ENCODE data around the gene NNT. TPM values are rescaled to one million over a fixed set of nuclear protein-coding genes. Genes with fewer than 3 reads are reported as not detected.

The NNT gene
- total RNA-seq, 1 donor from 2014 or later, result 56.3 TPM

GRCh38 chr5:43581398-43581797 is 21.6 kb upstream of the NNT start:
- Histone ChIP-seq H4K20me1 (ENCODE audit: low read depth) (no peaks in the 10 kb centered on the region), H3K9me3 (ENCODE audit: low read depth) (no peaks in the 10 kb centered on the region), H3K4me2 (no peak overlapping the region), H3K27ac (no peak overlapping the region), H2AFZ (replicated peaks) (no peak overlapping the region), H3K36me3 (no peaks in the 10 kb centered on the region), H3K4me1 (no peaks in the 10 kb centered on the region), H3K27me3 (no peaks in the 10 kb centered on the region), H3K9ac (no peak overlapping the region), H3F3A (ENCODE audit: low read depth) (no peaks in the 10 kb centered on the region), H3K4me3 (no peak overlapping the region), H3K79me2 (ENCODE audit: low read depth) (no peaks in the 10 kb centered on the region)
- Mint-ChIP-seq H3K27me3 (ENCODE audit: insufficient read depth, low read depth) (no peaks in the 10 kb centered on the region), H3K4me1 (no peaks in the 10 kb centered on the region), H3K4me3 (no peak overlapping the region), H3K27ac (no peak overlapping the region), H3K9me3 (peaks cover 7% of the 10 kb centered on the region), H3K36me3 (peaks cover 24% of the 10 kb centered on the region)
- TF ChIP-seq, protein P1, sequence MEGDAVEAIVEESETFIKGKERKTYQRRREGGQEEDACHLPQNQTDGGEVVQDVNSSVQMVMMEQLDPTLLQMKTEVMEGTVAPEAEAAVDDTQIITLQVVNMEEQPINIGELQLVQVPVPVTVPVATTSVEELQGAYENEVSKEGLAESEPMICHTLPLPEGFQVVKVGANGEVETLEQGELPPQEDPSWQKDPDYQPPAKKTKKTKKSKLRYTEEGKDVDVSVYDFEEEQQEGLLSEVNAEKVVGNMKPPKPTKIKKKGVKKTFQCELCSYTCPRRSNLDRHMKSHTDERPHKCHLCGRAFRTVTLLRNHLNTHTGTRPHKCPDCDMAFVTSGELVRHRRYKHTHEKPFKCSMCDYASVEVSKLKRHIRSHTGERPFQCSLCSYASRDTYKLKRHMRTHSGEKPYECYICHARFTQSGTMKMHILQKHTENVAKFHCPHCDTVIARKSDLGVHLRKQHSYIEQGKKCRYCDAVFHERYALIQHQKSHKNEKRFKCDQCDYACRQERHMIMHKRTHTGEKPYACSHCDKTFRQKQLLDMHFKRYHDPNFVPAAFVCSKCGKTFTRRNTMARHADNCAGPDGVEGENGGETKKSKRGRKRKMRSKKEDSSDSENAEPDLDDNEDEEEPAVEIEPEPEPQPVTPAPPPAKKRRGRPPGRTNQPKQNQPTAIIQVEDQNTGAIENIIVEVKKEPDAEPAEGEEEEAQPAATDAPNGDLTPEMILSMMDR (IDR thresholded peaks at IDR 0.05), result no peak
- TF ChIP-seq EZH2 (IDR thresholded peaks at IDR 0.05) (no peak), EZH2phosphoT487 (IDR thresholded peaks at IDR 0.05) (no peak)
- no peak for DNase-seq (ENCODE audit: low spot score)

DNA sequence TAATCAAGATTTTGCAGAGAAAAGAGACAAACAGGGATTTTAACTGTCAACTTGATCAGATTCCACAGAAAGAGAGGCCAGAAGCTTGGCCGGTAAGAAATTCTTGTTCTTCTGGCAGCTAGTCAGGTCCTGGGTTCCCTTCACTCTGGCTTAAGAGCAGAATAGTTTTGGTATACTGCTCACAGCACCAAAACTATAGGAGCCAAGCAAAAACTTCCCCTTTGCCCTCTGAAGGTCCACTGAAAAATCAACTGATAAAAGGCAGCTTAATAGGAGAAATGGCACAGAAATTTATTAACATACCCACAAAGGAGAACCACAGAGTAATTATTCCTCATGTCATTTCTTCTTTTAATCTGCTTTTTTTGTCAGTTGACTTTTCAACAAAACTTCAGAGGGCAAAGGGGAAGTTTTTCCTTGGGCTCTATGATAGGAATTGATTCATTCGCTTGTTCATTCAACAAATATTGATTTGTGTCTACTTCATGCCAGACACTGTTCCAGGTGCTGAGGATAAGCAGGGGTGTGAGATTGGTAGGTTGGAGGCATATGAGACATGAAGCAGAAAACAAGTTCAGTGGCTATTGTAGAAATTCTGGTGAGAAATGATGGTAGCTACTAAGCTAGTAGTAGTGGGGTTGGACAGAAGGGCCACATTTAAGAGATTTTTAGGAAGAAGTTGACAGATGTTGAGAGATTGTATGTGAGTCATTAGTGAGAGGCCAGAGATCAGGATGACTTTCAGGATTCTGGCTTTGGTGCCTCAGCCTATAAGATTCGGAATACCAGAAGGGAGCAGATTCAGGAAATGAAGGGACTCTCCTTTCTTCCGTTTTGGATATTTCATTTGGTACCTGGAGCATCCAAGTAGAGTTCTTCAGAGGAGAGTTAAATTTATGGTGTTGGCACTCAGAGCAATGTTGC is 20.6 kb upstream of the NNT start:
- Histone ChIP-seq H3K79me2 (ENCODE audit: low read depth) (no peaks in the 10 kb centered on the region), H3K27me3 (no peaks in the 10 kb centered on the region), H3K9me3 (ENCODE audit: low read depth) (no peaks in the 10 kb centered on the region), H3K9ac (no peak overlapping the region), H3K4me1 (no peaks in the 10 kb centered on the region), H4K20me1 (ENCODE audit: low read depth) (no peaks in the 10 kb centered on the region), H3K4me2 (no peak overlapping the region), H3F3A (ENCODE audit: low read depth) (no peaks in the 10 kb centered on the region), H3K36me3 (no peaks in the 10 kb centered on the region), H3K27ac (no peak overlapping the region), H2AFZ (replicated peaks) (no peak overlapping the region), H3K4me3 (no peak overlapping the region)
- Mint-ChIP-seq H3K4me3 (no peak overlapping the region), H3K27ac (no peak overlapping the region), H3K27me3 (ENCODE audit: insufficient read depth, low read depth) (no peaks in the 10 kb centered on the region), H3K9me3 (peaks cover 6% of the 10 kb centered on the region), H3K4me1 (no peaks in the 10 kb centered on the region), H3K36me3 (peaks cover 23% of the 10 kb centered on the region)
- TF ChIP-seq EZH2phosphoT487 (IDR thresholded peaks at IDR 0.05) (no peak), EZH2 (IDR thresholded peaks at IDR 0.05) (no peak)
- TF ChIP-seq, protein P1 (IDR thresholded peaks at IDR 0.05), result no peak
- DNase-seq (ENCODE audit: low spot score), result no peak

DNA sequence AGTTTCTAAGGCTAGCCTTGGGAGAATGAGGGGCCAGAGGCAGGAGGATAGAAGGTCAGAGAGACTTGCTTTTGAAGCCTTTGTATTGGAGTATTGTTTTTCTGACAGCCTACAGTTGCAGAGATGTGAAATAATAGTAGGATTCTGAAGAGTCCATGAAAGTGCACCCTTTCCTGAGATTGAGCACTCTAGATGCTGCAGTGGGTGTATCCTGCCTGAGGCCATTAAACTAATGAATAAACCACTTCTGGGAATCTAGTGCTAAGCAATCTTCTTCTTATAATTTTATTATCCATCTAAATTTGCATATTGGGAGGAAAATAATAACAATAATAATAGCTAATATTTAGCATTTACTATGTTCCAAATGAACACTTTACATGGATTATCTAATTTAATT is 19.3 kb upstream of the NNT start:
- H3K4me1 Mint-ChIP-seq, result no peaks in the 10 kb centered on the region
- H4K20me1 ChIP-seq (ENCODE audit: low read depth), result no peaks in the 10 kb centered on the region
- no peak for DNase-seq (ENCODE audit: low spot score)
- H3K27me3 Mint-ChIP-seq (ENCODE audit: insufficient read depth, low read depth), result no peaks in the 10 kb centered on the region
- H3K36me3 ChIP-seq, result no peaks in the 10 kb centered on the region
- TF ChIP-seq EZH2 (IDR thresholded peaks at IDR 0.05) (no peak), EZH2phosphoT487 (IDR thresholded peaks at IDR 0.05) (no peak)
- TF ChIP-seq, protein P1 (IDR thresholded peaks at IDR 0.05), result no peak
- no peaks in the 10 kb centered on the region for H3K79me2 ChIP-seq (ENCODE audit: low read depth)
- H3K27me3 ChIP-seq, result no peaks in the 10 kb centered on the region
- H3K27ac Mint-ChIP-seq, result no peak overlapping the region
- no peaks in the 10 kb centered on the region for H3F3A ChIP-seq (ENCODE audit: low read depth)
- no peak overlapping the region for H3K4me2 ChIP-seq
- H3K4me3 ChIP-seq, result no peak overlapping the region
- H3K9me3 Mint-ChIP-seq, result peaks cover 8% of the 10 kb centered on the region
- H2AFZ ChIP-seq (replicated peaks), result no peak overlapping the region
- H3K27ac ChIP-seq, result no peak overlapping the region
- no peaks in the 10 kb centered on the region for H3K9me3 ChIP-seq (ENCODE audit: low read depth)
- peaks cover 25% of the 10 kb centered on the region for H3K36me3 Mint-ChIP-seq
- no peaks in the 10 kb centered on the region for H3K4me1 ChIP-seq
- no peak overlapping the region for H3K4me3 Mint-ChIP-seq
- H3K9ac ChIP-seq, result no peak overlapping the region

Measured in neural progenitor cell (in vitro differentiated cells).